ENCODE results near the gene PRDM10. TPM values are rescaled to one million over a fixed set of nuclear protein-coding genes. Genes with fewer than 3 reads are reported as not detected.
"Not testable (repeated sequence)": the region's sequence is repeated elsewhere in the genome, so short reads cannot be mapped to it uniquely, and the experiment has no call there.

The PRDM10 gene
- total and polyA plus RNA-seq, 4 donors, result 6.8 to 10.8 (median 8.4) TPM

- not testable (repeated sequence) for H3K27ac ChIP-seq (ENCODE audit: low read depth, low read length); DNase-seq (ENCODE audit: low read depth in 4 of 6, low spot score in 6 of 6); H3K4me1 ChIP-seq (ENCODE audit: control insufficient read depth, insufficient read depth, low read length); H3K4me3 ChIP-seq (ENCODE audit: low read depth, low read length); H3K36me3 ChIP-seq (ENCODE audit: control insufficient read depth, insufficient read depth, low read length); H3K9me3 ChIP-seq (ENCODE audit: control insufficient read depth, insufficient read depth, low read length); H3K27me3 ChIP-seq (ENCODE audit: control insufficient read depth, insufficient read depth, low read length)
- WGBS (ENCODE audit: insufficient coverage), result 98% methylated on average over 33 of the region's 38 CpGs
These were observed 19.0 kb upstream of the PRDM10 start for GRCh38 chr11:130021606-130022005.

DNA sequence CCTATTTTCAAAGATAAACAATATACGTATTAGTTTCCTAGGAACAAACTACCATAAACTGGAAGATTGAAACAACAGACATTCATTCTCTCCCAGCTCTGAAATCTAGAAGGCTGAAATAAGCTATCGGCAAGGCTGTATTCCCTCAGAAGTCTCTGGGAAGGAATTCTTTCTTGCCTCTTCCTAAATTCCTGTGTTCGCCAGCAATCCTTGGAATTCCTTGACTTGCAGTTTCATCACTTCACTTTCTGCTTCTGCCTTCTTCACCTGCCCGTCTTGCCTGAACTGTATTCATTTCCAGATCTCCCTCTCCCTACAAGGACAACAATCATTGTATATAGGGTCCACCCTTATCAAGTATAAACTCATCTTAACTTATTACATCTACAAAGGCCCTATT is 17.7 kb upstream of the PRDM10 start:
- H3K4me1 ChIP-seq (ENCODE audit: control insufficient read depth, insufficient read depth, low read length), result no peaks in the 10 kb centered on the region
- 96% methylated on average over 3 of the region's 4 CpGs for WGBS (ENCODE audit: insufficient coverage)
- H3K4me3 ChIP-seq (ENCODE audit: low read depth, low read length), result no peak overlapping the region
- H3K36me3 ChIP-seq (ENCODE audit: control insufficient read depth, insufficient read depth, low read length), result no peaks in the 10 kb centered on the region
- no peaks in the 10 kb centered on the region for H3K27me3 ChIP-seq (ENCODE audit: control insufficient read depth, insufficient read depth, low read length)
- H3K9me3 ChIP-seq (ENCODE audit: control insufficient read depth, insufficient read depth, low read length), result no peaks in the 10 kb centered on the region
- no peak for DNase-seq (ENCODE audit: low read depth in 4 of 6, low spot score in 6 of 6)
- H3K27ac ChIP-seq (ENCODE audit: low read depth, low read length), result no peak overlapping the region

GRCh38 chr11:130015846-130016245 is 13.2 kb upstream of the PRDM10 start:
- not testable (repeated sequence) for H3K36me3 ChIP-seq (ENCODE audit: control insufficient read depth, insufficient read depth, low read length); H3K27me3 ChIP-seq (ENCODE audit: control insufficient read depth, insufficient read depth, low read length); H3K27ac ChIP-seq (ENCODE audit: low read depth, low read length); H3K9me3 ChIP-seq (ENCODE audit: control insufficient read depth, insufficient read depth, low read length); DNase-seq (ENCODE audit: low read depth in 4 of 6, low spot score in 6 of 6); H3K4me3 ChIP-seq (ENCODE audit: low read depth, low read length); H3K4me1 ChIP-seq (ENCODE audit: control insufficient read depth, insufficient read depth, low read length)
- 100% methylated on average over 1 of the region's 3 CpGs for WGBS (ENCODE audit: insufficient coverage)

GRCh38 chr11:130008326-130008725 is 5.7 kb upstream of the PRDM10 start:
- Histone ChIP-seq H3K9me3 (ENCODE audit: control insufficient read depth, insufficient read depth, low read length) (no peaks in the 10 kb centered on the region), H3K4me1 (ENCODE audit: control insufficient read depth, insufficient read depth, low read length) (peaks cover 4% of the 10 kb centered on the region), H3K27ac (ENCODE audit: low read depth, low read length) (no peak overlapping the region), H3K4me3 (ENCODE audit: low read depth, low read length) (no peak overlapping the region), H3K27me3 (ENCODE audit: control insufficient read depth, insufficient read depth, low read length) (no peaks in the 10 kb centered on the region), H3K36me3 (ENCODE audit: control insufficient read depth, insufficient read depth, low read length) (no peaks in the 10 kb centered on the region)
- no peak for DNase-seq (ENCODE audit: low read depth in 4 of 6, low spot score in 6 of 6)

- no peaks in the 10 kb centered on the region for H3K36me3 ChIP-seq (ENCODE audit: control insufficient read depth, insufficient read depth, low read length)
- no peak for DNase-seq (ENCODE audit: low read depth in 4 of 6, low spot score in 6 of 6)
- no peaks in the 10 kb centered on the region for H3K27me3 ChIP-seq (ENCODE audit: control insufficient read depth, insufficient read depth, low read length)
- H3K4me1 ChIP-seq (ENCODE audit: control insufficient read depth, insufficient read depth, low read length), result peaks cover 4% of the 10 kb centered on the region
- H3K4me3 ChIP-seq (ENCODE audit: low read depth, low read length), result no peak overlapping the region
- WGBS (ENCODE audit: insufficient coverage), result 81% methylated on average over 3 of the region's 3 CpGs
- no peaks in the 10 kb centered on the region for H3K9me3 ChIP-seq (ENCODE audit: control insufficient read depth, insufficient read depth, low read length)
- H3K27ac ChIP-seq (ENCODE audit: low read depth, low read length), result no peak overlapping the region
These were observed 4.3 kb upstream of the PRDM10 start for GRCh38 chr11:130006929-130007328.

- Histone ChIP-seq H3K36me3 (ENCODE audit: control insufficient read depth, insufficient read depth, low read length) (no peaks in the 10 kb centered on the region), H3K4me3 (ENCODE audit: low read depth, low read length) (peak overlapping the region; percentile 71), H3K9me3 (ENCODE audit: control insufficient read depth, insufficient read depth, low read length) (no peaks in the 10 kb centered on the region), H3K4me1 (ENCODE audit: control insufficient read depth, insufficient read depth, low read length) (peaks cover 16% of the 10 kb centered on the region), H3K27ac (ENCODE audit: low read depth, low read length) (peak overlapping the region; percentile 100), H3K27me3 (ENCODE audit: control insufficient read depth, insufficient read depth, low read length) (no peaks in the 10 kb centered on the region)
- DNase-seq (ENCODE audit: low read depth in 4 of 6, low spot score in 6 of 6), result no peak
- WGBS (ENCODE audit: insufficient coverage), result 15% methylated on average over 4 of the region's 8 CpGs
These were observed 1.0 kb upstream of the PRDM10 start for GRCh38 chr11:130003717-130004001.

GRCh38 chr11:130002846-130003716 is 446 bp upstream of the PRDM10 start:
- no peaks in the 10 kb centered on the region for H3K9me3 ChIP-seq (ENCODE audit: control insufficient read depth, insufficient read depth, low read length)
- no peaks in the 10 kb centered on the region for H3K27me3 ChIP-seq (ENCODE audit: control insufficient read depth, insufficient read depth, low read length)
- peaks cover 16% of the 10 kb centered on the region for H3K4me1 ChIP-seq (ENCODE audit: control insufficient read depth, insufficient read depth, low read length)
- WGBS (ENCODE audit: insufficient coverage), result under 1% methylated on average over 65 of the region's 65 CpGs
- peak overlapping the region; percentile 100 for H3K27ac ChIP-seq (ENCODE audit: low read depth, low read length)
- peak overlapping the region; percentile 71 for H3K4me3 ChIP-seq (ENCODE audit: low read depth, low read length)
- no peaks in the 10 kb centered on the region for H3K36me3 ChIP-seq (ENCODE audit: control insufficient read depth, insufficient read depth, low read length)
- peak; percentile 46 to 100 (median 98) for DNase-seq (ENCODE audit: low read depth in 4 of 6, low spot score in 6 of 6)

DNA sequence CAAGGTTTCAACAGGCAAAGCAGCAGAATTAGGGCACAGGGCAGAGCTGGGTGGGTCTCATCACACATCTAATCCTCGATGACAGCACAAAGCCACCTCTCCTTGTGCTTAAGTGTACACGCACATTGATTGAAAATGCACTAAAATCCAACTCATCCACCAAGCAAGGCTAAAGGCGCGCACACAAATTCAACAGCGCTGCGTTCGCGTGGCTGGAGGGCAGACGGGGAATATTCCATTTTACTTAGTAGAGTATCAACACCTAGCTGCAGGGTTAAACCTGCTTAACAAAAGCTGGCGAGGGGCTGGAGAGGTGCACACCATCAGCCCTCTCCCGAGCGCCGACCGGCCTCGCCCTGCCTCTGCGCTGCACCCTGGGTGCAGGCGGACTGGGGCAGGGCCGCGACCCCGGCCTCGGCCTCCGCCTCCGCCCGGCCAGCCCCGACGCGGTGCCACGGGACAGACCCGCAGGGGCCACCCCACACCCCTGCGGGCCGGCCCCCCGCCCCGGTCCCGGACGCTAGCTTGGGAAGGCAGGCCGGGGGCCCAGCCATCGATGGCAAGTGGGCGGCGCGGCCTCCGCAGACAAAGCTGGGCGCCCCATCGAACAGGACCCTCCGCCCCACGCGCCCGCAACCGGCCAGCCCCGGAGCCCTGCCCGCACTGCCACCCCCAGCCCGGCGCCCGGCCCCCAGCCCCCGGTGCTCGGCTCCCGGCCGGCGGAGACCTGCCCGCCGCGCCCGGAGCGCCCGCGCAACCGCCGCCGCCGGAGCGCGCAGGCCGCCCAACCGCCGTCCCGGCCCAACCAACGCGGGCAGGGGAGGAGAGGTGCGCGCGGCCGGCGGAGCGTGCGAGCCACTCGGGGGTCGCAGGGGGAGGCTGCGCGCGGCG is 929 bp downstream of the PRDM10 start:
- peak overlapping the region; percentile 100 for H3K27ac ChIP-seq (ENCODE audit: low read depth, low read length)
- peaks cover 16% of the 10 kb centered on the region for H3K4me1 ChIP-seq (ENCODE audit: control insufficient read depth, insufficient read depth, low read length)
- DNase-seq (ENCODE audit: low read depth in 4 of 6, low spot score in 6 of 6), result peak in 5 of 6 donors; percentile 13 to 83 (median 54)
- peaks cover 3% of the 10 kb centered on the region for H3K36me3 ChIP-seq (ENCODE audit: control insufficient read depth, insufficient read depth, low read length)
- H3K4me3 ChIP-seq (ENCODE audit: low read depth, low read length), result peak overlapping the region; percentile 71
- no peaks in the 10 kb centered on the region for H3K27me3 ChIP-seq (ENCODE audit: control insufficient read depth, insufficient read depth, low read length)
- H3K9me3 ChIP-seq (ENCODE audit: control insufficient read depth, insufficient read depth, low read length), result no peaks in the 10 kb centered on the region
- 0% methylated on average over 89 of the region's 90 CpGs for WGBS (ENCODE audit: insufficient coverage)

GRCh38 chr11:130000552-130001176 is 2.0 kb downstream of the PRDM10 start:
- 85% methylated on average over 11 of the region's 18 CpGs for WGBS (ENCODE audit: insufficient coverage)
- no peaks in the 10 kb centered on the region for H3K27me3 ChIP-seq (ENCODE audit: control insufficient read depth, insufficient read depth, low read length)
- H3K4me1 ChIP-seq (ENCODE audit: control insufficient read depth, insufficient read depth, low read length), result peaks cover 16% of the 10 kb centered on the region
- DNase-seq (ENCODE audit: low read depth in 4 of 6, low spot score in 6 of 6), result no peak
- H3K9me3 ChIP-seq (ENCODE audit: control insufficient read depth, insufficient read depth, low read length), result no peaks in the 10 kb centered on the region
- H3K4me3 ChIP-seq (ENCODE audit: low read depth, low read length), result no peak overlapping the region
- peaks cover 3% of the 10 kb centered on the region for H3K36me3 ChIP-seq (ENCODE audit: control insufficient read depth, insufficient read depth, low read length)
- H3K27ac ChIP-seq (ENCODE audit: low read depth, low read length), result no peak overlapping the region
